Endothelial cell of umbilical vein (primary cell): ENCODE results near the gene USP46. TPM values are rescaled to one million over a fixed set of nuclear protein-coding genes. Genes with fewer than 3 reads are reported as not detected.

Source experiments
- BruUV-seq: library from RNA; stranded (reverse); fragments of 400-500 nt; replicated peaks from 2 replicates; lab custom pipeline; 2021; lab: Mats Ljungman, UMichigan
- CTCF ChIA-PET: fragments of 300-600, 350-600 bp; sonication (Branson Sonifier 250); formaldehyde crosslinking; loops from one replicate; lab custom pipeline; 2021; ENCODE audit warnings: antibody characterized with exemption, inconsistent platforms; lab: Charles Lee
- POLR2A ChIA-PET: fragments of 300-600, 350-600 bp; sonication (Branson Sonifier 250); formaldehyde crosslinking; loops from one replicate; lab custom pipeline; 2021; ENCODE audit warnings: antibody characterized with exemption, inconsistent platforms; lab: Charles Lee
- DNase-seq: peaks from one replicate; pipeline ENCODE4 v3.0.0-alpha.2; 2011; ENCODE audit warnings: low read depth, low spot score
- FAIRE-seq: peaks from 2 replicates; lab custom pipeline; 2011; peaks lifted over from hg19 to GRCh38; lab: Jason Lieb, UNC
- H2AFZ ChIP-seq: 2 replicates; pipeline ENCODE4 v1.6.0; 2012; ENCODE audit warnings: low read depth, low read length, control low read depth, inconsistent platforms
- H3K27ac ChIP-seq: 2 replicates; pipeline ENCODE4 v1.5.1; 2011; ENCODE audit warnings: low read depth, mild to moderate bottlenecking, control low read depth, low read length, moderate library complexity; ENCODE audit not compliant: insufficient read depth
- H3K27me3 ChIP-seq, 2 experiments: 2 replicates each; pipeline versions ENCODE4 v1.6.0 to v1.6.1; 2011; ENCODE audit warnings: low read length in 2 of 2, mixed read lengths in 1 of 2; ENCODE audit not compliant: control insufficient read depth in 2 of 2, insufficient read depth in 2 of 2
- H3K36me3 ChIP-seq, 2 experiments: 2 replicates in 1 of 2; 3 replicates in 1 of 2; pipeline ENCODE4 v1.5.1; 2011; ENCODE audit warnings: low read length in 2 of 2, mild to moderate bottlenecking in 1 of 2, moderate library complexity in 1 of 2; ENCODE audit not compliant: control insufficient read depth in 2 of 2, insufficient read depth in 2 of 2; ENCODE audit errors: extremely low read depth in 1 of 2
- H3K4me1 ChIP-seq: 3 replicates; pipeline ENCODE4 v1.5.1; 2011; ENCODE audit warnings: mild to moderate bottlenecking, low read length; ENCODE audit not compliant: control insufficient read depth, insufficient read depth; ENCODE audit errors: extremely low read depth
- H3K4me2 ChIP-seq: 2 replicates; pipeline ENCODE4 v1.6.1; 2011; ENCODE audit warnings: low read length, control low read depth, mixed read lengths; ENCODE audit not compliant: insufficient read depth
- H3K4me3 ChIP-seq, 3 experiments: fragments of 200-600 bp in 1 of 3; sonication (generic), shearing (Covaris generic) in 1 of 3; replicated peaks in 1 of 3; 2 replicates each; pipeline ENCODE4 v1.5.1; 2011 to 2016; ENCODE audit warnings: control low read depth in 3 of 3, low read length in 3 of 3, mild to moderate bottlenecking in 2 of 3, inconsistent platforms in 1 of 3, low read depth in 1 of 3, moderate library complexity in 1 of 3; ENCODE audit not compliant: insufficient read depth in 1 of 3
- H3K79me2 ChIP-seq: 2 replicates; pipeline ENCODE4 v1.6.0; 2012; ENCODE audit warnings: low read length, inconsistent platforms; ENCODE audit not compliant: control insufficient read depth, insufficient read depth
- H3K9ac ChIP-seq: replicated peaks from 2 replicates; pipeline ENCODE3; 2011; ENCODE audit warnings: low read length, control low read depth; ENCODE audit not compliant: insufficient read depth; ENCODE audit errors: extremely low read depth
- H3K9me1 ChIP-seq: replicated peaks from 3 replicates; pipeline ENCODE4 v1.6.0; 2011; ENCODE audit warnings: mild to moderate bottlenecking, low read length; ENCODE audit not compliant: control insufficient read depth, insufficient read depth; ENCODE audit errors: extremely low read depth
- H3K9me3 ChIP-seq: replicated peaks from 2 replicates; pipeline ENCODE4 v1.5.1; 2012; ENCODE audit warnings: low read length, inconsistent platforms; ENCODE audit not compliant: control insufficient read depth, insufficient read depth
- H4K20me1 ChIP-seq: replicated peaks from 2 replicates; pipeline ENCODE3; 2011; ENCODE audit warnings: mild to moderate bottlenecking, low read length; ENCODE audit not compliant: control insufficient read depth, insufficient read depth; ENCODE audit errors: extremely low read depth
- CTCF ChIP-seq, 2 donors: IDR thresholded peaks; 1 replicate in 1 of 2; 2 replicates in 1 of 2; pipeline ENCODE4 v1.5.1; 2011; ENCODE audit warnings: low read length in 2 of 2, mild to moderate bottlenecking in 2 of 2, moderate library complexity in 2 of 2, control low read depth in 1 of 2, inconsistent platforms in 1 of 2, low read depth in 1 of 2; ENCODE audit not compliant: insufficient read depth in 1 of 2; ENCODE audit errors: extremely low read depth in 1 of 2
- FOS ChIP-seq: IDR thresholded peaks from 2 replicates; pipeline ENCODE4 v1.6.1; 2011; ENCODE audit warnings: mild to moderate bottlenecking, low read length, moderate library complexity, borderline replicate concordance; ENCODE audit not compliant: insufficient read depth
- GATA2 ChIP-seq: IDR thresholded peaks from 2 replicates; pipeline ENCODE4 v1.7.0; 2011; ENCODE audit warnings: low read depth, mild to moderate bottlenecking, moderate library complexity, mixed read lengths, low read length; ENCODE audit not compliant: insufficient read length, insufficient read depth
- JUN ChIP-seq: IDR thresholded peaks from 2 replicates; pipeline ENCODE4 v1.6.1; 2011; ENCODE audit warnings: borderline replicate concordance, low read depth; ENCODE audit not compliant: insufficient read length, insufficient read depth
- MYC ChIP-seq: IDR thresholded peaks from one replicate; pipeline ENCODE4 v1.6.1; 2011; ENCODE audit warnings: mild to moderate bottlenecking, low read depth, low read length
- POLR2A ChIP-seq: IDR thresholded peaks from 2 replicates; pipeline ENCODE4 v1.6.1; 2012; ENCODE audit warnings: low read depth, mild to moderate bottlenecking, control low read depth, low read length
- POLR2AphosphoS5 ChIP-seq: IDR thresholded peaks from 2 replicates; pipeline ENCODE4 v1.6.1; 2012; ENCODE audit warnings: low read depth, mild to moderate bottlenecking, control low read depth, low read length, moderate library complexity; ENCODE audit not compliant: insufficient read depth
- dilution Hi-C: fragments of 300-500 bp; cut with MboI; formaldehyde crosslinking; loops from one replicate; pipeline ENCODE4 v1.15.0; 2019; ENCODE audit warnings: low sequenced_read_pairs; ENCODE audit not compliant: extremely low pct_ligation_motif_present
- intact Hi-C: fragments of 100-400 bp; cut with micrococcal nuclease; formaldehyde crosslinking; loops from one replicate; pipeline ENCODE4 v1.10.0; 2022
- polyA plus RNA-seq, 4 experiments: library from polyadenylated mRNA; depleted of rRNA in 3 of 4; stranded (reverse) in 3 of 4; unstranded in 1 of 4; fragments of >200 nt; gene quantifications; 2 replicates each; pipeline versions ENCODE4 v1.2.1 to v1.2.3, GENCODE V29; 2011 to 2012; ENCODE audit warnings: missing spikeins in 1 of 4
- total RNA-seq: library from RNA; stranded (reverse); gene quantifications from 2 replicates; pipeline ENCODE4 v1.2.3, GENCODE V29; 2021

The USP46 gene
- total and polyA plus RNA-seq, 2 donors (not counting 3 experiments of a cell fraction or from before 2014, with no cell fraction given), result 5.2 to 23.7 TPM

DNA sequence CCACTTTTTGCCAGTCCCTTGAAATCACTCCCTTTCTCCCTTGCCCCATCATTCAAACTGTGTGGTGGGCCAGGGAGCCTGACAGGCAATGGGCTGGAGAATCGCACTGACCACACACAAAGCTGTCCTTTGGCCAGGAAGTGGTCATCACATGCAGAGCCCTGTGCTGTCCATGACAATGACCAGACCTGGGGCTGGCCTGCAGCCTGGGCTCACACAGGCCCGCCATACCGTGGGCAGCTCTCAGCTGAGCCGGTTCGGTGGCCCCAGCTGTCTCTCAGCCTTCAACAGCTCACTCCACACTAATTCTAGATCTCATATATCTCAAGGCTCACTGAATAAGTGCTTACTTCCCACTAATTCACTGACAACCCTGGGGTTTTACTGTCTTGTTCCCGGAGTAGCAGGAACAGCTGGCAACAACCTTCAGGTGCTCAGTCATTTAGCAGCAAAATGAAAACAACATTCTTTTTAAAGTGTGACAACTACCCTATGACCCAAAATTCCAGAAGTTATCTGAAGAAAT lies 48.0 kb downstream of the USP46 start:
- CTCF ChIA-PET, result interaction anchor here (0.5 to 1.4 kb wide), 3 partner anchors 10 to 712 kb away, joined by 3 to 4 read pairs (median 4); no protein-coding TSS in a partner anchor
- TF ChIP-seq CTCF (IDR thresholded peaks at IDR 0.05; ENCODE audit: extremely low read depth in 1 of 2, insufficient read depth in 1 of 2, low read depth in 1 of 2, low read length in 2 of 2), result no peak
- TF ChIP-seq FOS, result no peak
- no peak for TF ChIP-seq GATA2
- no peaks in the 10 kb centered on the region for H3K27me3 ChIP-seq
- DNase-seq (no peak), FAIRE-seq (no peak)
- no peak overlapping the region for H3K4me3 ChIP-seq
- no peak overlapping the region for H2AFZ ChIP-seq
- no peaks in the 10 kb centered on the region for H4K20me1 ChIP-seq
- POLR2A ChIA-PET, result no interaction called here
- intact Hi-C loops (no loop called here), dilution Hi-C loops (no loop called here)
- peaks cover 0 to 3% of the 10 kb centered on the region in 2 experiments for H3K36me3 ChIP-seq
- no peaks in the 10 kb centered on the region for H3K4me1 ChIP-seq
- H3K79me2 ChIP-seq, result no peaks in the 10 kb centered on the region
- no peak overlapping the region for H3K9ac ChIP-seq
- no TSS peak for BruUV-seq
- H3K9me3 ChIP-seq, result no peaks in the 10 kb centered on the region
- no peak overlapping the region for H3K4me2 ChIP-seq
- H3K9me1 ChIP-seq, result no peaks in the 10 kb centered on the region
- H3K27ac ChIP-seq, result no peak overlapping the region

- Histone ChIP-seq H4K20me1 (no peaks in the 10 kb centered on the region), H3K9me1 (no peaks in the 10 kb centered on the region), H3K4me1 (no peaks in the 10 kb centered on the region), H3K27ac (no peak overlapping the region), H3K4me3 (no peak overlapping the region), H3K4me2 (no peak overlapping the region), H2AFZ (no peak overlapping the region), H3K79me2 (no peaks in the 10 kb centered on the region), H3K9me3 (no peaks in the 10 kb centered on the region), H3K36me3 (peaks cover 0 to 5% of the 10 kb centered on the region in 2 experiments), H3K27me3 (no peaks in the 10 kb centered on the region), H3K9ac (no peak overlapping the region)
- BruUV-seq, result no TSS peak
- CTCF ChIA-PET, result interaction anchor here (0.8 kb wide), 1 partner anchor 19 kb away, joined by 3 read pairs; no protein-coding TSS in a partner anchor
- dilution Hi-C loops, result no loop called here
- no peak for FAIRE-seq
- intact Hi-C loops, result no loop called here
- POLR2A ChIA-PET, result no interaction called here
- TF ChIP-seq MYC, result no peak
- TF ChIP-seq JUN, result no peak
- no peak for TF ChIP-seq POLR2AphosphoS5
- no peak for TF ChIP-seq POLR2A
- no peak for DNase-seq
Measured at GRCh38 chr4:52606726-52607125, 52.4 kb downstream of the USP46 start.
